IPS DF 4.7 (cell line): Measurements from ENCODE around the gene RNPEP.
"Not testable (repeated sequence)": the region's sequence is repeated elsewhere in the genome, so short reads cannot be mapped to it uniquely, and the experiment has no call there.

Experiments used
- DNase-seq: peaks from one replicate; pipeline ENCODE4 v3.0.0-alpha.2; 2013; ENCODE audit warnings: low spot score; ENCODE audit errors: extremely low read depth

RNPEP gene

DNA sequence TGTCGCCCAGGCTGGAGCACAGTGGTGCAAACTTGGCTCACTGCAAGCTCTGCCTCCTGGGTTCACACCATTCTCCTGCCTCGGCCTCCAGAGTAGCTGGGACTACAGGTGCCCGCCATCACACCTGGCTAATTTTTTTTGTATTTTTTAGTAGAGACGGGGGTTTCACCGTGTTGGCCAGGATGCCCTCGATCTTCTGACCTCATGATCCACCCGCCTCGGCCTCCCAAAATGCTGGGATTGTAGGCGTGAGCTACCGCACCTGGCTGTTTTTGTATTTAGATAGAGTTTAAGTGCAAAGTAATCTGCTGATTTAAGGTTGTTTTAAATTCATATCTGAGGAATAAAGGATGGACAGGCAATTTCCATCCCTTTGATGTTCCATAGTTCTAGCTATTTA, 20.1 kb upstream of the RNPEP start:
- DNase-seq, result not testable (repeated sequence)

DNA sequence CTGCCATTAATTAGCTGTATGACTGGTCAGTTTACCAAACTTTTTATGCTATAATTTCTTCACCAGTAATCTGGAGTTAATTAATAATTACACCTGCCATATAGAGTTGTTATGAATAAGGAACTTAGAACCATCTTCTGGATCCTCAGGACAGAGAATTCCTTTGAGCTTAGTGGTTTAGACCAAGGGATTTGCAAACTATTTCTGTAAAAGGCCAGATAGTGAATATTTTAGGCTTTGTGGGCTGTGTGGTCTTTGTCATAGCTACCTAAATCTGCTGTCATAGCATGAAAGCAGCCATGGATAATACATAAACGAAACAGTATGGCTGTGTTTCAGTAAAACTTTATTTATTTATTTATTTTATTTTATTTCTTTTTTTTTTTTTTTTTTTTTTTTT, 18.2 kb upstream of the RNPEP start:
- DNase-seq, result no peak

DNA sequence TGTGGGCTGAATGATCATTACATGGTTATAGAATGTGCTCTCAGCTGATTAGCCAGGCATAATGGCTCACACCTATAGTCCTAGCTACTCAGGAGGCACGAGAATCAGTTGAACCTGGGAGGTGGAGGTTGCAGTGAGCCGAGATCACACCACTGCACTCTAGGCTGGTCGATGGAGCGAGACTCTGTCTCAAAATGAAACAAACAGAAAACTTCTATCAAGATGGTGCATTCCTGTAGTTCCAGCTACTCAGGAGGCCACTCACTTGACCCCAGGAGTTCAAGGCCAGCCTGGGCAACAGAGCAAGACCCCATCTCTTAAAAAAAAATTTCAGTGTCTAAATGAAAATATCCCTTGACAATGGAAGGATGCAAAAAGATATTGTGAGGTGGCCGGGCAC, 16.3 kb upstream of the RNPEP start:
- no peak for DNase-seq

DNA sequence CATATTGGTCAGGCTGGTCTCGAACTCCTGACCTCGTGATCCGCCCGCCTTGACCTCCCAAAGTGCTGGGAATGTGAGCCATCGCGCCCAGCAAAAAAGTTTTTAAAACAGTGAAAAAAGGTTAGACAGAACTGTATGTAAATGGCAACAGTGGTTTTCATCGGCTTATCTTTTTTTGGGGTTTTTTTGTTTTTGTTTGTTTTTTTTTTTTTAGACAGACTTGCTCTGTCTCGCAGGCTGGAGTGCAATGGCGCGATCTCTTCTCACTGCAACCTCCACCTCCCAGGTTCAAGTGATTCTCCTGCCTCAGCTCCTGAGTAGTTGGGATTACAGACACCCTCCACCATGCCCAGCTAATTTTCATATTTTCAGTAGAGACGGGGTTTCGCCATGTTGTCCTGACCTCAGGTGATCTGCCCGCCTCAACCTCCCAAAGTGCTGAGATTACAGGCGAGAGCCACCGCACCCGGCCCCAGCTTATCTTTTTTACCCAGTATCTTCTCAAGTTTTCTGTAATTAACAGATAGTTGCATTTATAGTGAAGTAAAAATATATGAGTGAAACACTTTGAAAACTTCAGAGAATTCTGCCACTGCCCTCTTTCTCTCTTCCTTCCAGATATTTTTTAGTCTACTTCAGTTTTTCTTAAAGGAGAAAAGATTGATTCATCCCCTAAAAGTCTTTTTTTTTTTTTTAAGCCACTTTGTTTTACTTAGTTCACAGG, 14.1 kb upstream of the RNPEP start:
- DNase-seq, result no peak

DNA sequence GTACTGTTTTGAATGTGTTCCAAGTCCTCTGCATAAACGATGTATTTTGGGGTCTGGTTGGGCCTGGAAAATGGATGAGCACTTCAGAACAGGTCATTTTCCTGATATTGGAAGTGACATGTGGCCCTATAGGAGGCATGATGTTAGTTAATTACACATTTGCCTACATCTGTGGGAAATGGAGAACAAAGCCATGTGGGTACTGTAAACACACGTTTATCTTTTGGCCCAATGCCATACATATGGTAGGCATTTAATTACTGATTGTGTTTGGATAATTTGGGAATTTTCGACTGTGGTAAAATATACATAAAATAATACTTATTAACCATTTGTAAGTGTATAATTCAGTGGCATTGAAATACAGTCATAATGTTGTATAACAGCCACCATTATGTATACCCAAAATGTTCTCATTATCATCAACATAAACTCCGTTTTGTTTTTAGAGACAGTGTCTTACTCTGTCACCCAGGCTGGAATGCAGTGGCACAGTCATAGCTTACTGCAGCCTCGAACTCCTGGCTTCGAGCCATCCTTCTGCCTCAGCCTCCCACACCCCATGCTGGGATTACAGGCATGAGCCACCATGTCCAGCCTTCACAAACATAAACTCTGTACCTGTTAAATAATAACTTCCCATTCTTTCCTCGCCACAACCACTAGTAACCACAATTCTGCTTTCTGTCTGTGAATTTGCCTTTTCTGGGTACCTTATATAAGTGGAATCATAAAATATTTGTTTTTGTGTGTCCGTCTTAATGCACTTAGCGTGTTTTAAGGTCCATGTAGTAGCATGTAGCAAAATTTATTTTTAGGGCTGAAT, 11.9 kb upstream of the RNPEP start:
- DNase-seq, result no peak

DNA sequence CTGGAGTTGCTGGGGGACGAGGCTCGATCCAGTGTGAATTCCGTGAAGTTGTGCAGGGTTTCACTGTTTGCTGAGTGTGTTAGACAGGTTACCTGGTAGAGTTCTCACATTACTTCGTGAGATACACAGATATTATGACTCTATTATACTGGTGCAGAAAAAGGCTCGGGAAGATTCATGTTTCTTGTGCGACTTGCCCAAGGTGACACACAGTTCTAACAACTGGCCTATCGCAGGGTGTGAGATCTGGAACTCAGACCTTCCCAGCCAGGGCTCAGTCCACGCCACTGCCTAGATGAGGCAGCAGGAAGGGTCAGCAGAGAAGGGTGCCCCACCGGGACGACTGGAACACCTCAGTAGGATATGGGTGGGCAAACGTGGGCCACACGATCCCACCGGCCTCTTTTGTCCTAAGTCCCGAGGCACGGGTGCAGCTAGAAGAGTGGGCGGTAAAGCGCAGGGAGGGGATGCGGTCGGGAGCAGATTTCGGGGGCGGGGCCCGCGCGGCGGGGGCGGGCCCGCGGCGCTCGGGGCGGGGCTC, 296 bp upstream of the RNPEP start:
- no peak for DNase-seq

DNA sequence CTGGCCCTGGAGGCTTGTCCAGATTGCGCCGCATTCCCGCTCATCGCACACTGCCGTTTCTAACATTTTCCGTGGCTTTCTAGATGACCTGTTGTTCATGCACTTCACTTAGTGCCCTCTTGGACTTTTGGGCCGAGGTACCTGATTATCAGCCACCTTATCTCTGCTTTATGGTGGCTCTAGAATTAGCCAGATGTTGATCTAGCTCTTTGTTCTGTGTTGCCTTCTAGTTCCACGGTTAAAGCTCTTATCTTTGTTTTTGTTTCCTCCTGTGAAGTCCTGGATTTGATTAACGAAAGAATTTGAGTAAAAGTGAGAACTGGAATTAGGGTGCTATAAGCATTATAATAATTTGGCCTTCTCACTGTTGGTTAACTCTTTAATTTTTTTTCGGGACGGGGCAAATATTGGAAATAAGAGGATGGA, 945 bp downstream of the RNPEP start:
- DNase-seq, result no peak

DNA sequence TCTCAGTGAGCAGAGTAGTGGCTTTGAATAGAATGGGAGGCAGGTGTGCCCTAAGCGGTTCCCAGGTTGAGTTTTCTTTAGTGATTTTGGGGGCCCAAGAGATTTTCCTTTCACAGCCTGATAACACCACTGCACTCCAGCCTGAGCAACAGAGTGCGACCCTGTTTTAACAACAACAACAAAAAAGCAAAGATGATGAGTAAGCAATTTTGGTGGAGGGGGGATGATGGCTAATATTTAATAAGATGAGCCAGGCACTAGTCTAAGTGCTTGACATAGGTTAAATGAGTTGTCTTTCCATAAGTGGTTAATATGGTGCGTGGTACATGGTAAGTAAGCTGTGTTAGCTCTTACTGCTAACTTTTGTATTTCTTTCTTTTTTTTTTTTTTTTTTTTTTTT, 2.0 kb downstream of the RNPEP start:
- no peak for DNase-seq

DNA sequence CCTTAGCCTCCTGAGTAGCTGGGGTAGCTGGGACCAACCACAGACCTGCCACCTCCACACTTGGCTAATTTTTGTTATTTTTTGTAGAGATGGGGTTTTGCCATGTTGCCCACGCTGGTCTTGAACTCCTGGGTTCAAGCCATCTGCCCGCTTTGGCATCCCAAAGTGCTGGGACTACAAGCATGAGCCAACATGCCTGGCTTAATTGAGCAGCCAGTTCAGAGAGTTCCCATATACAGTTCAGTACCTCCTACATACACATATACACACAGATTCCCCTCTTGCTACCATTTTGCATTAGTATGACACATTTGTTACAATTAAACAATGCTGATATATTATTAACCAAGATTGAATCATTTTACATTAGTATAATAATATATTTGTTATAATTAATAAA, 2.9 kb downstream of the RNPEP start:
- DNase-seq, result no peak

DNA sequence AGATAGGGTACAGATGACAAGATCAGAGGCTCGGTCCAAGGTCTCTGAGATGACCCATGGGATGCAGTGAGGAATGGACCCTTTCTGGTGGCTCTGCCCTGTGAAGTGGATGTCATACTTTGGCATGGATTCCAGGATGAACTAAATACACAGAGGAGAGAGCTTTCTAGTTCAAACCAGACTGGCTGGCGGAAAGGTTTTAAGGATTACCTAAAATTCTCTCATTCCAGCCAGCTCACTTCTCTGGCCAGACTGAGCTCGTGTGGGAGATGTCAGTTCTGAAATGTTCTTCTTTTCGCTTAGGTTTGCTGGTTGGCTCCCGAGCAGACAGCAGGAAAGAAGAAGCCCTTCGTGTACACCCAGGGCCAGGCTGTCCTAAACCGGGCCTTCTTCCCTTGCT, 6.2 kb downstream of the RNPEP start:
- no peak for DNase-seq

DNA sequence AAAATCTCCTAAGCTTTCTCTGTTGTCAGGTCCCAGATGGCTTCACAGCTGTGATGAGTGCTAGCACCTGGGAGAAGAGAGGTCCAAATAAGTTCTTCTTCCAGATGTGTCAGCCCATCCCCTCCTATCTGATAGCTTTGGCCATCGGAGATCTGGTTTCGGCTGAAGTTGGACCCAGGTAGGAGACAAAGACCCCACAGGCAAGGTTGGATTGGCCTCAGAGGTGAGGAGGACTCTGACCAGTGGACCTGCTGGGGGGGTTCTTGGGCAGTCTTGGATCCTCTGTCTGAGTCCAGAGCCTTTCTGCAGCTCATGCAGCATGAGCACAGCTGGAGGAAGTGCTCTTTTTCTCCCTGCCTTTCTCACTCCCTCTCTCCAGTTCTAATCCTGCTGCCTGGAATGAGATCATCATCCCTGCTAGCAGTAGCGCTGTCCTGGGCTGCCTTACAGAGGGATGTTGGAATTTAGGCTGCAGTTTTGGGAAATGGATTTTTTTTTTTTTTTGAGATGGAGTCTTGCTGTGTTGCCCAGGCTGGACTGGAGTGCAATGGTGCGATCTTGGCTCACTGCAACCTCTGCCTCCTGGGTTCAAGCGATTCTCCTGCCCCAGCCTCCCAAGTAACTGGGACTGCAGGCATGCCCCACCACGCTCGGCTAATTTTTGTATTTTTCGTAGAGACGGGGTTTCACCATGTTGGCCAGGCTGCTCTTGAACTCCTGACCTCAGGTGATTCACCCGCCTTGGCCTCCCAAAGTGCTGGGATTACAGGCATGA, 7.1 kb downstream of the RNPEP start:
- DNase-seq, result no peak

DNA sequence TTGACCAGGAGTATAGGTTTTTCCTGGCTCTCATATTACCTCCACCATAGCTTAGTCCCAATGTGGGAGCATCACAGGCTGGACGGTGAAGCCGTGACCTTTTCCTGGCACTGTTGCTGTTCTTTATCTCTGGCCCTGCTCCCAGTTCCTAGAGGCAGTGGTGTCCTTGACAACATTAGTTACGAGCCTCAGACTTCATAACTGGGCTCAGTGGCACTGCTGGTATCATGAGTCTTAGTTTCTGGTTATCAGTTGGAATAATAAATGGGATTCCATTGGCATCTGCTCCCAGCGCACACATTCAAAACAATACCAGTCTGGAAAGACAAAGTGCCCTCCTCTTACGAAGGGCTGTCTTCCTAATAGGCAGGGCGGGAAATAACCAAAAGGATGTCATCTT, 8.0 kb downstream of the RNPEP start:
- no peak for DNase-seq

DNA sequence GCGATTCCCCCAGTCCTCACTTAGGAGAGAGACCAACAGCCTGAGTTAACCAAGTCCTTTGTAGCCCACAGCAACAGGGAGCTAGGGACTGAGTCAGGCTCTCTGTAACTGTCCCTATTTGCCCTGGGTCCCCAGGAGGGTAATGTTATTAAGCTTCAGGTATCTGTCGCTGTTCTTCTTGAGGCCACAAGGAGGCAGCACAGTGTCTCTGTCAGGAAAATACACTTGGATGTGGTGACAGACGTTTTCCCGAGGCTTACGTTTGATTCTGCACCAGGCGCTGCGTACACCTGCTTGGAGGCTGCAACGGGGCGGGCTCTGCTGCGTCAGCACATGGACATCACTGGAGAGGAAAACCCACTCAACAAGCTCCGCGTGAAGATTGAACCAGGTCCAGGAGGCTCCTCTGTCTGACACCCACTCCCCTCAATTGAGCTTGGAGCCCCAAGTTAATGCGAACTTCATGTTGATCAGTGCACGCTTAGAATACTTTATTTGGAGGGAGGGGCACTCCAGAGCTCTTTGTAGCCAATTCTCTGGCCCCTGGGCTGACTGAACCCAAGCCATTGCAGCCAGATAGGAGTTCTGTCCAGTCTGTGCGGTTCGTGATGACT, 17.3 kb downstream of the RNPEP start:
- DNase-seq, result no peak

DNA sequence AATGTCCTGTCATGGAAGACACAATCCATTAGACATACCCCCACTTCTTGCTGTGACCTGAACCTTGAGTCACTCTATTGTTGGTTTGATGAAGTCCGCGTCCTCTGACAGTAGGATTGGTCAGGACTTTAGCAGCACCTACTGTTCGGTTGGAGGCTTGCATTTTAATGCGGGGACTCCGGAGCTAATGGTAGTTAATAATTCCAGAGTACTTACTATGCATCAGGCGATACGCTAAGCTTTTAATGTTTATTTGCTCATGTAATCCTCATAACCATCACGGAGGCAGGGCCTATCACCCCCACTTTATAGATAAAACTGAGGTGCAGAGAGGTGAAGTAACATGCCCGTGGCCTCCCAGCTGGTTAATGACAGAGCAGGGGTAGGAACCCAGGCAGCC, 20.1 kb downstream of the RNPEP start:
- DNase-seq, result no peak

DNA sequence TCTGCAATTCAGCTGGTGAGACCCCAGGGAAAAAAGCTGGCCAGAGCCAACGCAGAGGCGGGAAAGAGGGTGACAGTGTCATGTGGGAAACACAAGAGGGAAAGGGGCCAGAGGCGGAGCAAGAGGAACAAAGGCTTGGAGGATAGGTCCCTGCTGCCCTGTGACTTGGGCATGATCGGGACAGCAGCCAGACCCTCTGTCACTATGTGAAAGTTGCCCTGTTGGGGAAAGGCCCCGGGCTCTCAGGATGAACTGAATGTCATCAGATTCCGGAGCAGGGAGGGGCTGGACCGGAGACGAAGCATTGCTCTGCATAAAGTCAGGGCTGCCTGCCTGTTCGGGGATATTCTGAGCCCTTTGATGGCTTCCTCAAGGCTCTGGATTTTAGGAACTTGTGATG, 22.3 kb downstream of the RNPEP start:
- no peak for DNase-seq

DNA sequence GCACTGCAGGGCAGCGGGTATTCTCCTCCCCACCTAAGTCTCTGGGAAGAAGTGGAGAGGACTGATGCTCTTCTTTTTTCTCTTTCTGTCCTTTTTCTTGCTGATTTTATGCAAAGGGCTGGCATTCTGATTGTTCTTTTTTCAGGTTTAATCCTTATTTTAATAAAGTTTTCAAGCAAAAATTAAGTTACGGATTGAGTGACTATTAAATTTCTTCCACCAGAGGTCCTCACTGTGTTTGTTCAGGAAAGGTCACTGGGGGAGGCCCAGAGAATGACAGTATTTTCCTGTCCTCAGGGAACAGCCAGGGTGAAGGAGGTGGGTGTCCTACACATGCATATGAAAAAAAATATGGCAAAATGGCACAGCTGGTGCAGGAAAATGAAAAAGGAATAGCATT, 23.5 kb downstream of the RNPEP start:
- no peak for DNase-seq

DNA sequence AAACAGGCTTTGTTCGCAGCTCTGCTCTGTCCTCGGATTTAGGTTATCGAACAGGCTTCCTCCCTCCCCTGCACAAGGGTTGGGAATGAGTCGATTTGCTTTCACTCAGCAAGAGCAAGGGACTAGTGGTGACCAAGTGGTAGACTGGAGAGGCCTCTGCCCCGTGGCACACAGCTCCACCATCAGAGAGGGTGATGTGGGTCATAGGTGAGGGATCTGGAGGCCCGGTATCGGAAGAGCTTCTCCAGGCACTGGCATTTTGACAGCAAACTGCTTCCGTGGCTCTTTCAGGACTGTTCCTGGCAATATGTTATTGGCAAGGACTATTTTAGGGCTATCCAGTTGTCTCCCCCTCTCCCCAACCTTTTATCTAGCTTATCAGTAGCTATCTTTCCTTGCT, 24.9 kb downstream of the RNPEP start:
- no peak for DNase-seq

DNA sequence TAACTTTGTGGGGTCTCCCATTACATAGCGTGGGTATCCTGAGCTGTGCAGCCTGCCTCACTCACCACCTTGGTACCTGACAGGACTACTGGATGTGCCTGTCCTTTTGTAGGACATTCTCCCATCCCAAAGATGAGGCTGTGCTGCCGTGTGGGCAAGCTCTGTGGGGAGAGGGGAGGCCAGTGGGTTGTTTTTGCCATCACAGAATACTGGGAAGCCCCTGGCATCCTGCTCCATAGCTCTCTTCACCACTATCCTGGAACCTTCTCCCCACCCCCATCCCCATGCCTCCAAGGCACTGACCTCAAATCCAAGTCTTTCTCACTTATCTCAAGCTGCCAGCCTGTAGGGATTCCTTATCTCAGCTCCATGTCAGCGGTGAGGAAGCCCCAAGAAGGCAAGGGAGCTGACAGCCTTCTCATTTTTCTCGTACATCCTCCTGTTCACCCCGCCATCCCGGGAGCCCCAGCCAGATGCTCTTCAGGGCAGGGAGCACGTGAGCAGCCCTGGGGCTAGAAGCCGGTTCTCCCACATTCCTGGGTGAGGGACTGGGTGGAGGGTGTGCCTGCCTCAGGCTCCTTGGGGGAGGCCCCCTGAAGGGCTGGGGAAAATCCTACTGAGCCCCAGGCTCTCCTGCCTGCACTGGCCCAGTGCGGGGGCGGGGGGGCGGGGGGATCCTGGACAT, 25.5 kb downstream of the RNPEP start:
- no peak for DNase-seq

DNA sequence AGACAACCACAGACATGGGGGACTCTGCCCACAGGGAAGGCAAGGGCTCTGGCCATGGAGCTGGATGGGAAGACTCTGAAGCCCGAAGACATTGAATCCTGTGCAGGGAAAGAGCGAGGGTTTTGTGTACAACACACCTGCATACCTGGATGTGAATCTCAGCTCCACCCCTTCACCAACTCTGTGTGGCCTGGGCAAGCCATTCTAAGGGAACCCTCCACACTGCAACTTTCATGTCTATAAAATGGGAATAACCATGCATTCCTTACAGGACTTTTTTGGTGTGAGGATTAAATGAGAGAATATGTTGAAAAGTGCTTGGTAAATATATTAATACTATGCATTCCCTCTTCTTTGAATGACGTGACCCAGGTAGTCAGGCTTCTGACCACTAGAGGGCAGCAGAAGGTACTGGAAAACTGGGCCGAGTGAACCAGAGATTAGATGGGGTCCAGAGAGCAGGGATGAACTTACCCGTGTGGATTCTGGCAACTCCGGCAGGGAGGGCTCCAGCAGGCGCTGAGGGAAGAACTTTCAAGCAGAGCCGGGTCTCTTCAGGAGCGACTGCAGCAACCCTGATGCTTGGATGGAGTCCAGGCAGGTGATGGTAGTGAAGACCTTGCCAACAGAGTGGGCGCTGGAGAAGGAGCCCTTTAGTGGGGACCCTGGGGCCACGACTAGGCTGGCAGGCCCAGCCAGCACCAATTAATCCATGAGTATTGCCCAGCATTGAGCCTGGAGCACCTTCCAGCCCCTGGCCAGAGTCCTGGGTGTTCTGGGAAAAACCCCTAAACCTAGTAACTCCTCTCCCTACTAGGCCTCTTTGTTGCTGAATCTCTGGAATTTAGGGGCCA, 27.1 kb downstream of the RNPEP start:
- DNase-seq, result peak; percentile 87
